HepG2 (cell line): ENCODE data around the gene MRPL38. TPM values are rescaled to one million over a fixed set of nuclear protein-coding genes. Genes with fewer than 3 reads are reported as not detected.

Experiments
- ATRX ChIP-seq: sonication (generic); formaldehyde crosslinking; IDR thresholded peaks from 2 replicates; pipeline ENCODE4 v1.4.0; 2020; ENCODE audit warnings: missing genetic modification reagents, borderline replicate concordance
- CBFB ChIP-seq: sonication (generic); formaldehyde crosslinking; IDR thresholded peaks from 2 replicates; pipeline ENCODE4 v1.4.0; 2020; ENCODE audit warnings: missing genetic modification reagents
- CHD2 ChIP-seq: IDR thresholded peaks from 2 replicates; pipeline ENCODE4 v1.6.1; 2011; ENCODE audit warnings: low read depth, low read length, improper control_type of control experiment
- FOSL1 ChIP-seq: sonication (generic); formaldehyde crosslinking; IDR thresholded peaks from 2 replicates; pipeline ENCODE4 v1.9.0; 2021; ENCODE audit warnings: missing genetic modification reagents, borderline replicate concordance
- FOXA1 ChIP-seq, 2 experiments: fragments of 450-650 bp in 1 of 2; sonication (generic) in 1 of 2; formaldehyde crosslinking in 1 of 2; IDR thresholded peaks; 2 replicates each; pipeline versions ENCODE4 v1.4.0 to v1.6.1; 2016 to 2020; ENCODE audit warnings: missing genetic modification reagents in 1 of 2
- GABPA ChIP-seq, 2 experiments: IDR thresholded peaks; 2 replicates each; pipeline ENCODE4 v1.6.1; 2011 to 2016; ENCODE audit warnings: low read depth in 2 of 2, low read length in 1 of 2, missing biosample characterization in 1 of 2, missing genetic modification characterization in 1 of 2
- GATAD2A ChIP-seq: IDR thresholded peaks from 2 replicates; pipeline ENCODE4 v1.6.1; 2016
- NFKBIZ ChIP-seq: IDR thresholded peaks from 2 replicates; pipeline ENCODE4 v1.6.1; 2018; ENCODE audit warnings: missing genetic modification reagents, missing compliant biosample characterization
- NFRKB ChIP-seq: fragments of 450-650 bp; IDR thresholded peaks from 2 replicates; pipeline ENCODE4 v1.6.1; 2017
- RAD21 ChIP-seq: fragments of 450-650 bp; formaldehyde crosslinking; IDR thresholded peaks from 2 replicates; pipeline ENCODE4 v1.5.0; 2020; ENCODE audit warnings: mild to moderate bottlenecking
- SETDB1 ChIP-seq: sonication (generic); formaldehyde crosslinking; IDR thresholded peaks from 2 replicates; pipeline ENCODE4 v1.5.1; 2020; ENCODE audit warnings: missing genetic modification reagents, mild to moderate bottlenecking, borderline replicate concordance
- SP4 ChIP-seq: sonication (generic); formaldehyde crosslinking; IDR thresholded peaks from 2 replicates; pipeline ENCODE4 v1.8.1; 2023; ENCODE audit warnings: mild to moderate bottlenecking, missing genetic modification reagents
- ZBTB42 ChIP-seq: sonication (generic); formaldehyde crosslinking; IDR thresholded peaks from 2 replicates; pipeline ENCODE4 v1.5.0; 2020; ENCODE audit warnings: mild to moderate bottlenecking, missing genetic modification reagents
- ZNF446 ChIP-seq: sonication (generic); formaldehyde crosslinking; IDR thresholded peaks from 2 replicates; pipeline ENCODE4 v1.5.0; 2020; ENCODE audit warnings: mild to moderate bottlenecking, missing genetic modification reagents
- ZNF782 ChIP-seq: sonication (generic); formaldehyde crosslinking; IDR thresholded peaks from 2 replicates; pipeline ENCODE4 v1.4.0; 2020; ENCODE audit warnings: missing genetic modification reagents, mild to moderate bottlenecking, borderline replicate concordance
- ZNF883 ChIP-seq: sonication (generic); formaldehyde crosslinking; IDR thresholded peaks from 2 replicates; pipeline ENCODE4 v1.5.1; 2020; ENCODE audit warnings: mild to moderate bottlenecking, missing genetic modification reagents; ENCODE audit errors: not compliant biosample characterization
- polyA plus RNA-seq, 8 experiments: library from polyadenylated mRNA; depleted of rRNA in 3 of 8; stranded (reverse) in 7 of 8; unstranded in 1 of 8; fragments of >200 nt; fragmentation: Illumina TruSeq in 4 of 8; extraction: Trizol in 4 of 8; gene quantifications; 2 replicates each; pipeline versions ENCODE4 v1.2.1 to v1.2.3, GENCODE V29; 2011 to 2016; ENCODE audit warnings: low read depth in 4 of 8, missing spikeins in 1 of 8, mixed read lengths in 1 of 8; ENCODE audit not compliant: insufficient read depth in 1 of 8
- total RNA-seq, 5 experiments: library from RNA; depleted of rRNA; stranded (reverse); fragments of >200 nt; fragmentation: Illumina TruSeq; extraction: Trizol; gene quantifications; 2 replicates each; pipeline ENCODE4 v1.2.3, GENCODE V29; 2016; ENCODE audit warnings: low read depth in 1 of 5
- TF ChIP-seq, protein P1 (sequence below): sonication (generic); formaldehyde crosslinking; IDR thresholded peaks from 2 replicates; pipeline ENCODE4 v1.4.0; 2020; ENCODE audit warnings: mild to moderate bottlenecking, missing genetic modification reagents
- TF ChIP-seq, protein P2 (sequence below): sonication (generic); formaldehyde crosslinking; IDR thresholded peaks from 2 replicates; pipeline ENCODE4 v1.5.0; 2020; ENCODE audit warnings: missing genetic modification reagents
- TF ChIP-seq, protein P3 (sequence below): sonication (generic); formaldehyde crosslinking; IDR thresholded peaks from 2 replicates; pipeline ENCODE4 v1.4.0; 2020; ENCODE audit warnings: missing genetic modification reagents, mild to moderate bottlenecking, borderline replicate concordance
- TF ChIP-seq, protein P4 (sequence below): sonication (generic); formaldehyde crosslinking; conservative IDR thresholded peaks from 2 replicates; pipeline ENCODE4 v1.4.0; 2020; ENCODE audit warnings: mild to moderate bottlenecking, missing genetic modification reagents, moderate library complexity

The MRPL38 gene
- total and polyA plus RNA-seq, 2 of the 13 experiments (the other 11 are each of a cell fraction or from before 2014, with no cell fraction given): 83.7 to 125 TPM

DNA sequence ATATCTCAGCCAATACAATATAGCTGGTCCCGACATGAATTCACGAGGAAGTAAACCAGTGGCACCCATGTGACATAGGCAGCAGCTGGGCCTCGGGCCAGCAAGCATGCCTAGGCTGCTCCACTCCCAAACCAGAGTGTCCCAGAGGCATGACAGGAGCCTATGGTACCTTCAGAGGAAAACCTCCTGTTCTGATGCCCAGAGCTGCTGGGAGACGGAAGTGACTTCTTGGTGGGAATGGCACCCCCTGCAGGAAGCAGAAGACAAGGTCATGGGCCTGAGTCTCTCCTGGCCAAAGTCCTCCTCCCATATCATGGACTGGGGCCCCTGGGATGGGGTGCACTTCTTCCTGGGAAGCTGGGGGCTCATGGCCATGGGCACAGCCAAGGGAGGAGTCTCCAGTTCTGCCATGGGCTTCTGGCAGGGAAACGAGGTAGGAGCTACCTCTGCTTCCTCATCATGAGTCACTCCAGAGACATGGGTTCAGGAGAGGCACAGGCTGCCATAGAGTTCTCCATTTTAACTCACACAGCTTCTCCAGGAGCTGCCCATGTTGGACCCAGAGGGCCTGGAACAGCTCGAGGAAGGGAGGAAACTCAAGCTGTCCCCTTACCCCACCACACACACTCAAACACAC lies 22.7 kb upstream of the MRPL38 start (continued):
- no peak for TF ChIP-seq FOXA1 (IDR thresholded peaks at IDR 0.05)
- no peak for TF ChIP-seq FOXA1 (CRISPR knock-in tag; IDR thresholded peaks at IDR 0.05)
- no peak for TF ChIP-seq CHD2
- no peak for TF ChIP-seq ATRX (CRISPR knock-in tag)
- no peak for TF ChIP-seq FOSL1 (CRISPR knock-in tag)
- no peak for TF ChIP-seq NFRKB
- TF ChIP-seq ZNF782 (CRISPR knock-in tag): 0 out of 2 replicates have a peak, but pooled peaks have one; percentile 40
- TF ChIP-seq, protein P1, sequence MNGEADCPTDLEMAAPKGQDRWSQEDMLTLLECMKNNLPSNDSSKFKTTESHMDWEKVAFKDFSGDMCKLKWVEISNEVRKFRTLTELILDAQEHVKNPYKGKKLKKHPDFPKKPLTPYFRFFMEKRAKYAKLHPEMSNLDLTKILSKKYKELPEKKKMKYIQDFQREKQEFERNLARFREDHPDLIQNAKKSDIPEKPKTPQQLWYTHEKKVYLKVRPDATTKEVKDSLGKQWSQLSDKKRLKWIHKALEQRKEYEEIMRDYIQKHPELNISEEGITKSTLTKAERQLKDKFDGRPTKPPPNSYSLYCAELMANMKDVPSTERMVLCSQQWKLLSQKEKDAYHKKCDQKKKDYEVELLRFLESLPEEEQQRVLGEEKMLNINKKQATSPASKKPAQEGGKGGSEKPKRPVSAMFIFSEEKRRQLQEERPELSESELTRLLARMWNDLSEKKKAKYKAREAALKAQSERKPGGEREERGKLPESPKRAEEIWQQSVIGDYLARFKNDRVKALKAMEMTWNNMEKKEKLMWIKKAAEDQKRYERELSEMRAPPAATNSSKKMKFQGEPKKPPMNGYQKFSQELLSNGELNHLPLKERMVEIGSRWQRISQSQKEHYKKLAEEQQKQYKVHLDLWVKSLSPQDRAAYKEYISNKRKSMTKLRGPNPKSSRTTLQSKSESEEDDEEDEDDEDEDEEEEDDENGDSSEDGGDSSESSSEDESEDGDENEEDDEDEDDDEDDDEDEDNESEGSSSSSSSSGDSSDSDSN (CRISPR knock-in tag): no peak
- TF ChIP-seq, protein P2, sequence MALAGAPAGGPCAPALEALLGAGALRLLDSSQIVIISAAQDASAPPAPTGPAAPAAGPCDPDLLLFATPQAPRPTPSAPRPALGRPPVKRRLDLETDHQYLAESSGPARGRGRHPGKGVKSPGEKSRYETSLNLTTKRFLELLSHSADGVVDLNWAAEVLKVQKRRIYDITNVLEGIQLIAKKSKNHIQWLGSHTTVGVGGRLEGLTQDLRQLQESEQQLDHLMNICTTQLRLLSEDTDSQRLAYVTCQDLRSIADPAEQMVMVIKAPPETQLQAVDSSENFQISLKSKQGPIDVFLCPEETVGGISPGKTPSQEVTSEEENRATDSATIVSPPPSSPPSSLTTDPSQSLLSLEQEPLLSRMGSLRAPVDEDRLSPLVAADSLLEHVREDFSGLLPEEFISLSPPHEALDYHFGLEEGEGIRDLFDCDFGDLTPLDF: no peak
- no peak for TF ChIP-seq NFKBIZ (CRISPR knock-in tag)
- peak; percentile 51 for TF ChIP-seq RAD21 (CRISPR knock-in tag)
- no peak for TF ChIP-seq CBFB (CRISPR knock-in tag)
- TF ChIP-seq ZBTB42 (CRISPR knock-in tag): no peak
- TF ChIP-seq GATAD2A (CRISPR knock-in tag): 0 out of 2 replicates have a peak, but pooled peaks have one; percentile 23
- TF ChIP-seq GABPA (IDR thresholded peaks at IDR 0.05; ENCODE audit: low read depth, low read length): no peak
- peak; percentile 36; the same call in 1 of the 2 replicates for TF ChIP-seq GABPA (CRISPR knock-in tag; IDR thresholded peaks at IDR 0.05; ENCODE audit: low read depth)
- TF ChIP-seq, protein P3, sequence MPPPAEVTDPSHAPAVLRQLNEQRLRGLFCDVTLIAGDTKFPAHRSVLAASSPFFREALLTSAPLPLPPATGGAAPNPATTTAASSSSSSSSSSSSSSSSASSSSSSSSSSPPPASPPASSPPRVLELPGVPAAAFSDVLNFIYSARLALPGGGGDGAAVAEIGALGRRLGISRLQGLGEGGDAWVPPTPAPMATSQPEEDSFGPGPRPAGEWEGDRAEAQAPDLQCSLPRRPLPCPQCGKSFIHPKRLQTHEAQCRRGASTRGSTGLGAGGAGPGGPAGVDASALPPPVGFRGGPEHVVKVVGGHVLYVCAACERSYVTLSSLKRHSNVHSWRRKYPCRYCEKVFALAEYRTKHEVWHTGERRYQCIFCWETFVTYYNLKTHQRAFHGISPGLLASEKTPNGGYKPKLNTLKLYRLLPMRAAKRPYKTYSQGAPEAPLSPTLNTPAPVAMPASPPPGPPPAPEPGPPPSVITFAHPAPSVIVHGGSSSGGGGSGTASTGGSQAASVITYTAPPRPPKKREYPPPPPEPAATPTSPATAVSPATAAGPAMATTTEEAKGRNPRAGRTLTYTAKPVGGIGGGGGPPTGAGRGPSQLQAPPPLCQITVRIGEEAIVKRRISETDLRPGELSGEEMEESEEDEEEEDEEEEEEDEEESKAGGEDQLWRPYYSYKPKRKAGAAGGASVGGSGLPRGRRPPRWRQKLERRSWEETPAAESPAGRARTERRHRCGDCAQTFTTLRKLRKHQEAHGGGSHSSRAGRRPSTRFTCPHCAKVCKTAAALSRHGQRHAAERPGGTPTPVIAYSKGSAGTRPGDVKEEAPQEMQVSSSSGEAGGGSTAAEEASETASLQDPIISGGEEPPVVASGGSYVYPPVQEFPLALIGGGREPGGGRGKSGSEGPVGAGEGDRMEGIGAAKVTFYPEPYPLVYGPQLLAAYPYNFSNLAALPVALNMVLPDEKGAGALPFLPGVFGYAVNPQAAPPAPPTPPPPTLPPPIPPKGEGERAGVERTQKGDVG (CRISPR knock-in tag): no peak
- TF ChIP-seq SETDB1 (CRISPR knock-in tag): no peak
- no peak for TF ChIP-seq ZNF446 (CRISPR knock-in tag)
- 0 out of 2 replicates have a peak, but pooled peaks have one; percentile 33 for TF ChIP-seq SP4 (CRISPR knock-in tag)
- TF ChIP-seq ZNF883 (CRISPR knock-in tag): peak; percentile 58
- TF ChIP-seq, protein P4, sequence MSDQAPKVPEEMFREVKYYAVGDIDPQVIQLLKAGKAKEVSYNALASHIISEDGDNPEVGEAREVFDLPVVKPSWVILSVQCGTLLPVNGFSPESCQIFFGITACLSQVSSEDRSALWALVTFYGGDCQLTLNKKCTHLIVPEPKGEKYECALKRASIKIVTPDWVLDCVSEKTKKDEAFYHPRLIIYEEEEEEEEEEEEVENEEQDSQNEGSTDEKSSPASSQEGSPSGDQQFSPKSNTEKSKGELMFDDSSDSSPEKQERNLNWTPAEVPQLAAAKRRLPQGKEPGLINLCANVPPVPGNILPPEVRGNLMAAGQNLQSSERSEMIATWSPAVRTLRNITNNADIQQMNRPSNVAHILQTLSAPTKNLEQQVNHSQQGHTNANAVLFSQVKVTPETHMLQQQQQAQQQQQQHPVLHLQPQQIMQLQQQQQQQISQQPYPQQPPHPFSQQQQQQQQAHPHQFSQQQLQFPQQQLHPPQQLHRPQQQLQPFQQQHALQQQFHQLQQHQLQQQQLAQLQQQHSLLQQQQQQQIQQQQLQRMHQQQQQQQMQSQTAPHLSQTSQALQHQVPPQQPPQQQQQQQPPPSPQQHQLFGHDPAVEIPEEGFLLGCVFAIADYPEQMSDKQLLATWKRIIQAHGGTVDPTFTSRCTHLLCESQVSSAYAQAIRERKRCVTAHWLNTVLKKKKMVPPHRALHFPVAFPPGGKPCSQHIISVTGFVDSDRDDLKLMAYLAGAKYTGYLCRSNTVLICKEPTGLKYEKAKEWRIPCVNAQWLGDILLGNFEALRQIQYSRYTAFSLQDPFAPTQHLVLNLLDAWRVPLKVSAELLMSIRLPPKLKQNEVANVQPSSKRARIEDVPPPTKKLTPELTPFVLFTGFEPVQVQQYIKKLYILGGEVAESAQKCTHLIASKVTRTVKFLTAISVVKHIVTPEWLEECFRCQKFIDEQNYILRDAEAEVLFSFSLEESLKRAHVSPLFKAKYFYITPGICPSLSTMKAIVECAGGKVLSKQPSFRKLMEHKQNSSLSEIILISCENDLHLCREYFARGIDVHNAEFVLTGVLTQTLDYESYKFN (CRISPR knock-in tag): peak; percentile 53
